ENCODE results near the gene CABP1. TPM values are rescaled to one million over a fixed set of nuclear protein-coding genes. Genes with fewer than 3 reads are reported as not detected.
"Not testable (repeated sequence)": the region's sequence is repeated elsewhere in the genome, so short reads cannot be mapped to it uniquely, and the experiment has no call there.

The CABP1 gene
- polyA plus RNA-seq, 6 donors from 2014 or later = not detected

DNA sequence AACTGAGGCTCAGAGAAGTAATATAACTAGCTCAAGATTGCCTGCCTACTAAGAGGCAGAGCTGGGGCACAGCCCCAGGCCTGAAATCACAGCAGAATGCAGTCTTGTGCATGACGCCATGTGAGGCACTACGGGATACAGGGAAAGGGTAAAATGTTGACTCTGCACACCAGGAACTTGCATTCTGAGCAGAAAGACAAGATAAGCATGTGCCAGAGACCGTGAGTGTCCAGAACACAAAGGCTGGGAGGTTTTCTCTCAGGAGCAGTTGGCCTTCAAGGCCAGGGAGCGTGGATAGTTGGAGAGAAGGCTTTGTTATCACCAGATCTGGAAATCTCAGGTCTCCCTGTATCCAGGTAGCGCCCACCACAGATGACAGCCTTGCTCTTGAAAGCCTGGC, 23.3 kb downstream of the CABP1 start:
- peak overlapping the region in 2 of 6 donors; percentile 31 to 34 for H3K27ac Mint-ChIP-seq
- peaks cover 0 to 11% (median 9%) of the 10 kb centered on the region in 3 donors for H3K27me3 Mint-ChIP-seq
- peak overlapping the region in 1 of 8 donors; percentile 7 for H3K4me3 Mint-ChIP-seq
- H3K36me3 Mint-ChIP-seq = no peaks in the 10 kb centered on the region
- peaks cover 35 to 43% (median 38%) of the 10 kb centered on the region in 3 donors for H3K4me1 Mint-ChIP-seq
- H3K9me3 Mint-ChIP-seq = no peaks in the 10 kb centered on the region
- DNase-seq = no peak
- ATAC-seq (ENCODE audit: low read depth in 2 of 2) = no peak

DNA sequence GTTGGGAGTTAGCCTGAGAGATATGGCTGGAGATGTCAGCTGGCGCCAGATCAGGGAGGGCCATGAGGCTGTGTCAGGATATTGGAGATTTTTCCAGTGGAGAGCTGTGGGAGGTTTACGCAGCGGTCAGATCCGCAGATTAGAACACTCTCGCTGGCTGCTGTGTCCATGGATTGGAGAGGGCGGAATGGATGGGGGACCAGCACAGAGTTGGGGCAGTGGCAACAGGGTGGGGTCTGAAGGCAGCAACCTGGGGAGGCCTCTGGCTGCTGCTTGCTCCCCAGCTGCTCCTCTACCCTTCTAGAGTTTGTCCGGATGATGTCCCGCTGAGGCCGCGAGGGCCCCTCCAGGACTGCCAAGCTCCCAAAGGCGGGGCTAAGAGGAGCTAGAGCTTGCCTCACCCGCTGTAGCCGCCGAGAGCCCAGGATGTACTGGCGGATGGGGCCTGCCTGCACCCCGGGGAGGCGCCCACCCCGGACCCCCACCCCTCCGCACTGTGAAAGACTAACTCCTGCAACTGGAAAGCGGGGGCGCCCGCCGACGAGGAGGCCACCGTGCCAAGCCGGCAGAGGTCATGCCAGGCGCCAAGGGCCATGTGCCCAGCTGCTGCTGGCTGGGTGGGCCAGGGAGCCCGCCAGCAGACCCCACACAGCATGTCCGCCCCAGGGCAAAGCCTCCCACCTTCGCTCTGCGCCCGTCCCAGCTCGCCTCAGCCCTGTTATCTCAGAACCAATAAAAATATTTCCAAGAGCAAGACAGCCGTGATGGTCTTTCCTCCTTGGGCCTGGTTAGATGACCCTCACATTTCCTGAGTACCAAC, 26.4 kb downstream of the CABP1 start:
- H3K4me3 Mint-ChIP-seq = peak overlapping the region in 4 of 8 donors; percentile 35 to 61 (median 46)
- H3K27me3 Mint-ChIP-seq = no peaks in the 10 kb centered on the region
- peak overlapping the region in 3 of 6 donors; percentile 69 to 90 (median 87) for H3K27ac Mint-ChIP-seq
- H3K9me3 Mint-ChIP-seq = no peaks in the 10 kb centered on the region
- H3K36me3 Mint-ChIP-seq = no peaks in the 10 kb centered on the region
- no peak for DNase-seq
- no peak for ATAC-seq (ENCODE audit: low read depth in 2 of 2)
- H3K4me1 Mint-ChIP-seq = peaks cover 48 to 73% (median 68%) of the 10 kb centered on the region in 3 donors

DNA sequence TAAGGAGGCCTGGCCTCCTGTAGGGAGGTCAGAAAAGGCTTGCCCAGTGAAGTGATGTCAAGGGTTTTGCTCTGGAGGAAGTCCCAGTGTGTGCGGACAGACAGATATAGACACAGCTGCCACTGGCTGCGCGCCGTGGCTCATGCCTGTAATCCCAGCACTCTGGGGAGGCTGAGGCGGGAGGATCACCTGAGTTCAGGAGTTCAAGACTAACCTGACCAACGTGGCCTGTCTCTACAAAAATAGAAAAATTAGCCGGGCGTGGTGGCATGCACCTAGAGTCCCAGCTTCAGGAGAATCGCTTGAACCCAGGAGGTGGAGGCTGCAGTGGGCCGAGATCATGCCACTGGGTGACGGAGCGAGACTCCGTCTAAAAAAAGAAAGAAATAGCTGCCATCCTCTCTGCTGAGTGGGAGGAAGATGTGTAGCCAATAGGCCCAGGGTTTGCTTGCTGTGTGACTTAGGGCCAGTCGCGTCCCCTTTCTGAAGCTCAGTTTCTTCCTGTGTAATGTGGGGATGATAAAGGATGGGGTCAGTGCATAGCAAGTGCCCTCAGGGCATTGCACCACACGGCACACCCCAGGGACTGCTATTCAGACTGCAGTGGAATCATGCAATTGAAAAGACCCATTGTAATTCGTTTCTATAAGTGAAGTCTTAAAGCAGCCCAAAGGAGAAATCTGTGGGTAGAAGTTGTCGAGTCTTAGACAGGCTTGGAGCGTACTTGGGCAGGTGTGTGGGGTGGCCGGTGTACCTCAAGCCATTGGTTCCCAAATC, 27.9 kb downstream of the CABP1 start:
- H3K4me3 Mint-ChIP-seq = peak overlapping the region in 5 of 8 donors; percentile 13 to 79 (median 22)
- H3K27me3 Mint-ChIP-seq = no peaks in the 10 kb centered on the region
- peak overlapping the region in 3 of 6 donors; percentile 6 to 83 (median 62) for H3K27ac Mint-ChIP-seq
- peaks cover 43 to 82% (median 74%) of the 10 kb centered on the region in 3 donors for H3K4me1 Mint-ChIP-seq
- no peaks in the 10 kb centered on the region for H3K36me3 Mint-ChIP-seq
- no peaks in the 10 kb centered on the region for H3K9me3 Mint-ChIP-seq
- no peak for DNase-seq
- no peak for ATAC-seq (ENCODE audit: low read depth in 2 of 2)

DNA sequence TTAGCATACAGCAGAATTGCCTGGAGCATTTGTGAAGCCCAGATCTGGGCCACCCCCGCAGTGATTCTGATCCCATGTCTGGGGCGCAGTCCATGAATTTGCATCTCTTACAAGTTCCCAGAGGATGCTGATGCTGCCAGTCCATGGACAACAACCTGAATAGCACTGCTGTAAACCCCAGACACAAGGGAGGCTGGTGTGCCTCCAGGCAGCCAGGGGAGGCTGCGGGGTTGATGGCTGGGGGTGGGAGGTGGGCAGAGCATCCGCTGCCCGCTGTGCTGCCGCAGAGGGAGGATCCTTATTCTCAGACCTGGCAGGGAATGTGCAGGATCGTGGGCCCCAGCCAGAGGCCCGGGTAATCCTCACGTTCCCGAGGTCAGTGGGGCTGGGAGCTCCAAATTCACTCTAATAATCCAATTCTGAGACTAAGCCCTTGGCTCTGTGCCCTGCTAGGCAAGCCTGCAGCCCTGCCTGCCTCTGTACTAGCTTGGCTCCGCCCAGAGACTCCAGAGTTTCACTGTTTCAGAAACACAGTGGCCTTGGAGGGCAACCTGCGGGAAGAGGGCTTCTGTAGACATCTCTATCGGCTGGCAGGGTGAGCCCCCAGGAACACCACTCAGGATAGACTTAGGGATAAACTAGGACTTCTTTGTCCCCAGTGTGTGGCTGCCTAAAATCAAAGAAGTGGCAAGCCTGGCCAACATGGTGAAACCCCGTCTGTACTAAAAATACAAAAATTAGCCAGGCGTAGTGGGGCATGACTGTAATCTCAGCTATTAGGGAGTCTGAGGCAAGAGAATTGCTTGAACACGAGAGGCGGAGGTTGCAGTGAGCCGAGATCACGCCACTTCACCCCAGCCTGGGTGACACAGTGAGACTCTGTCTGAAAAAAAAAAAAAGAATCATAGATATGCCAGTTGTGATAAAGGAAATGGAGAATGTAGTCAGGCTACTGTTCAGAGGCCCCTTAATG, 28.7 kb downstream of the CABP1 start:
- peaks cover 43 to 90% (median 74%) of the 10 kb centered on the region in 3 donors for H3K4me1 Mint-ChIP-seq
- peak overlapping the region in 6 of 8 donors; percentile 13 to 88 (median 79) for H3K4me3 Mint-ChIP-seq
- no peaks in the 10 kb centered on the region for H3K27me3 Mint-ChIP-seq
- no peaks in the 10 kb centered on the region for H3K36me3 Mint-ChIP-seq
- DNase-seq (peak; percentile 65), ATAC-seq (ENCODE audit: low read depth in 2 of 2) (peak; percentile 67 to 68)
- peak overlapping the region in 4 of 6 donors; percentile 31 to 90 (median 78) for H3K27ac Mint-ChIP-seq
- H3K9me3 Mint-ChIP-seq = no peaks in the 10 kb centered on the region

DNA sequence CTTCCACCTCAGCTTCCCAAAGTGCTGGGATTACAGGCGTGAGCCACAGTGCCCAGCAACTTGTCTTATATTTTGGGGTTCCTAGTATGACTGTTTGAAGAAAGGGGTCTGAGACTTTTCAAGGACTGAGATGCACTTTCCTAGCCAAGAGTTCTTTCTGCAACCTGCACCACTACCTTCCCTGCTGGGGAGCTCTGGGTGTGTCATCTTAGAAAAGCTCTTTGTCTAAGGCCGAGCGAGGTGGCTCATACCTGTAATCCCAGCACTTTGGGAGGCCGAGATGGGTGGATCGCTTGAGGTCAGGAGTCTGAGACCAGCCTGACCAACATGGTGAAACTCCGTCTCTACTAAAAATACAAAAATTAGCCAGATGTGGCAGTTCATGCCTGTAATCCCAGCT, 29.8 kb downstream of the CABP1 start:
- not testable (repeated sequence) for ATAC-seq (ENCODE audit: low read depth in 2 of 2); H3K27ac Mint-ChIP-seq; H3K36me3 Mint-ChIP-seq

DNA sequence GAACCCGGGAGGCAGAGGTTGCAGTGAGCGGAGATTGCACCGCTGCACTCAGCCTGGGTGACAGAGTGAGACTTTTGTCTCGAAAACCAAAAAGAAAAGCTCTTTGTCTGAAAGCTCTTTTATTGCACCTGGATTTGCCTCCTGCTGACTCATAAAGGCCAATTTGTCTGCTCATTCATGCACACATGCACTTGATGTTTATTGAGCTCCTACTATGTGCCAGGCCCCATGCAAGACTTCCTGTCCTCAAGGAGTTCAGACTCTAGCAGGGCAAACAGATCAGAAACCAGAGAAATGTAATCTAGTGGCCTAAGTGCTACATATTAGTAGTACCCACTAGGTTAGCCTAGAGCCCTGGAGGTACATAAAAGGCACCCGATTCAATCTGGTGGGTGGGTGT, 30.2 kb downstream of the CABP1 start:
- Mint-ChIP-seq H3K4me1 (peaks cover 53 to 91% (median 74%) of the 10 kb centered on the region in 3 donors), H3K27ac (peak overlapping the region in 1 of 6 donors; percentile 44), H3K36me3 (no peaks in the 10 kb centered on the region), H3K27me3 (no peaks in the 10 kb centered on the region), H3K9me3 (no peaks in the 10 kb centered on the region), H3K4me3 (no peak overlapping the region)
- ATAC-seq (ENCODE audit: low read depth in 2 of 2) = no peak
- no peak for DNase-seq

More for the DNA sequence above, 29.8 kb downstream of the CABP1 start:
- H3K4me3 Mint-ChIP-seq = peak overlapping the region in 3 of 8 donors; percentile 48 to 79 (median 63)
- H3K9me3 Mint-ChIP-seq, DNase-seq, H3K27me3 Mint-ChIP-seq: not testable (repeated sequence)
- peaks cover 49 to 92% (median 78%) of the 10 kb centered on the region in 3 donors for H3K4me1 Mint-ChIP-seq

DNA sequence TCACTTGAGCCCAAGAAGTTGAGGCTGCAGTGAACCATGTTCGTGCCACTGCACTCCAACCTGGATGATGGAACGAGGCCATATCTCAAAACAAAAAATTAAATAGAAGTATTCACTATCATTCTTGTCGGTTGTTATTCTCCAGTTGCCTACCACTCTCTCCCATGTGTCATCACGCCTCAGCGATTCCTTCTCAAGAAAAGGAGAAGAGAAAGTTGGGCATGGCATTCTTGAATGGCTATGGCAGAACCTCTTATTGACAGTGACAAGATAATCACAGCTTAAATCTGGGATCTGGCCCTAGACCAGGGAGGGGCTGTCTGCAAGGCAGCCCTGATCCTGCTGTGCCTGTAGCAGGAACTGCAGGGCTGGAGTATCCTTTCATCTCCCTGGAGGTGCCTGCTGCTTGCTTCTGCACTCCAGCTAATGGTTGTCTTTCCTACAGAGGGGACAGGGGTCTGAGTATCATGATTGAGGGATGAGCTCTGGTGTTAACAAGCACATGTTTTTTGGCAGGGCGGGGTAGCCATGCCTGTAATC, 33.7 kb downstream of the CABP1 start:
- Mint-ChIP-seq H3K36me3 (no peaks in the 10 kb centered on the region), H3K4me3 (peak overlapping the region; percentile 34 to 91 (median 85)), H3K27ac (peak overlapping the region; percentile 76 to 95 (median 93)), H3K4me1 (peaks cover 41 to 76% (median 60%) of the 10 kb centered on the region in 3 donors), H3K9me3 (no peaks in the 10 kb centered on the region), H3K27me3 (no peaks in the 10 kb centered on the region)
- DNase-seq (peak; percentile 75), ATAC-seq (ENCODE audit: low read depth in 2 of 2) (peak; percentile 79 to 81)

DNA sequence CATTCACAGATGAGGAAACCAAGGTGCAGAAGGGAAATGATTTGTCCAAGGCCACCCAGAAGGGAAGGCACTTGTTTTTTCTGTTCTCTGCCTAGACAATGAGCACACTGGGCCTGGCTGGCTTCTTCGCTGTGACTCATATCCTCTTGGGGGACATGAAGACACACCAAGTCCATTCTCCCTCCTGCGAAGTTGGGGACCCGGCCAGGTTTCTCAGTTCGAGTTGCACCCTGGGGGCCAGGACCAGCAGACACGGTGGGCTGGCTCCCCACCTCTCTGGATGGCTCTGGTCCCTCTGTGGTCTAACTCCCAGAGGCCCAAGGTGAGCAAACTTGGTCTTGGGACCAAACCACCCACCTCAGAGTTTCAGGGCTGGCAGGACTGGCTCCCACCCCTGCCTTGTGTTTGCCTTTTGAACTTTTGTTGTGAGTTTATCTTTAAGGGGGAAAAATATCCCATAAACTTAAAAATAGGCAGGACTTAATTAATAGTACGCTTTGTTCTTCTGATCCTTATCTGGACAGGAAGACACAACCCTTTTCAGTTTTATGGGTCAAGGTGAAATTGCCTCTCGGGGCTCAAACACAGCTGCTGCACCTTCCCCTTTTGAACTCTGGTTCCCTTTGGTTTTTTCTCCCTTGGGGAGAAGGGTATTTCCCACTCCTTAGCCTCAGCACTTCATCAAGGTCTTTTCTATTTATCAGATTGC, 37.5 kb downstream of the CABP1 start:
- Mint-ChIP-seq H3K36me3 (no peaks in the 10 kb centered on the region), H3K9me3 (no peaks in the 10 kb centered on the region), H3K4me1 (peaks cover 36 to 57% (median 38%) of the 10 kb centered on the region in 3 donors), H3K27me3 (no peaks in the 10 kb centered on the region), H3K4me3 (peak overlapping the region in 7 of 8 donors; percentile 10 to 72 (median 35)), H3K27ac (peak overlapping the region in 3 of 6 donors; percentile 29 to 54 (median 53))
- peak; percentile 48 to 50 for ATAC-seq (ENCODE audit: low read depth in 2 of 2)
- DNase-seq = peak; percentile 34

DNA sequence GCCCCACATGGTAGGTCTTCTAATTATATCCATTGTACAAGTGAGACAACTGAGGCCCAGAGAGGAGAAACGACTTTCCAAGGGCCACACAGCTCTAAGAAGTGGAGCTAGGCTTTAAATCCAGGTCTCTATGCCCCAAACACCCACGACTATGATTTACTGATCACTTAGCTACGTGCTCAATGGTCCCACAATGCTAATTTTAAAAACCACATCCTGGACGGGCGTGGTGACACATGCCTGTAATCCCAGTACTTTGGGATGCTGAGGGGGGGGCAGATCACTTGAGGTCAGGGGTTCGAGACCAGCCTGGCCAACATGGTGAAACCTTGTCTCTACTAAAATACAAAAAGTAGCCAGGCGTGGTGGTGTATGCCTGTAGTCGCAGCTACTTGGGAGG, 38.1 kb downstream of the CABP1 start:
- Mint-ChIP-seq H3K36me3 (no peaks in the 10 kb centered on the region), H3K9me3 (no peaks in the 10 kb centered on the region), H3K4me1 (peaks cover 36 to 51% (median 37%) of the 10 kb centered on the region in 3 donors), H3K27me3 (no peaks in the 10 kb centered on the region), H3K4me3 (peak overlapping the region in 7 of 8 donors; percentile 10 to 71 (median 35)), H3K27ac (peak overlapping the region in 1 of 6 donors; percentile 54)
- ATAC-seq (ENCODE audit: low read depth in 2 of 2) (no peak), DNase-seq (no peak)

DNA sequence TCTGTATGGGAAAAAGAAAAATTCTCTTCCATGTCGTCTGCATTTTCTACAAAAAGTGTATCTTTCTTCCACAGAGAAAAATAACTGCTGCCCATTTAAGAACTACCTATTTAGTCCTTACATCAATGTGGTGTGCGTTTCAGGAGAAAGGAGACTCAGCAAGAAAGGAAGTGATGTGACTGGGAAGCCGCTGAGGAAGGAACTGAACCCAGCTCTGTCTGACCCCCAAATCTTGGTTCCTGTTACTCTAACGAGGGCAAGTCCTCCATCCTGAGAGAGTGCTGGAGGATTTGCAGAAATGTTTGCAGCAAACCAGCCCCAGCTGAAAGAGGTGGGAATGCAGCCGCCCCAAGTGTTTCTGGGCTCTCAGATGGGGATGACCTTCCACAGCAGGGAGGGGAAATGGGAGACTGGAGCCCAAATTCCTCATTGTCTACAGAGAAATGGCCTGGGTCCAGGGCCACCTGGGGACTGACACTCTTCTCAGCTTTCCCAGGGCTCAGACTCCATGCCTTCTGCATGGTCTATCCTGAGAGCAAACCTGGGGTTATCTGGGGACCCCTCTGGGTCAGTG, 39.8 kb downstream of the CABP1 start:
- Mint-ChIP-seq H3K27ac (no peak overlapping the region), H3K4me3 (peak overlapping the region in 3 of 8 donors; percentile 2 to 33 (median 24)), H3K4me1 (peaks cover 33 to 48% (median 36%) of the 10 kb centered on the region in 3 donors), H3K36me3 (no peaks in the 10 kb centered on the region), H3K9me3 (peaks cover 0 to 2% (median 0%) of the 10 kb centered on the region in 7 donors), H3K27me3 (no peaks in the 10 kb centered on the region)
- no peak for DNase-seq
- no peak for ATAC-seq (ENCODE audit: low read depth in 2 of 2)

DNA sequence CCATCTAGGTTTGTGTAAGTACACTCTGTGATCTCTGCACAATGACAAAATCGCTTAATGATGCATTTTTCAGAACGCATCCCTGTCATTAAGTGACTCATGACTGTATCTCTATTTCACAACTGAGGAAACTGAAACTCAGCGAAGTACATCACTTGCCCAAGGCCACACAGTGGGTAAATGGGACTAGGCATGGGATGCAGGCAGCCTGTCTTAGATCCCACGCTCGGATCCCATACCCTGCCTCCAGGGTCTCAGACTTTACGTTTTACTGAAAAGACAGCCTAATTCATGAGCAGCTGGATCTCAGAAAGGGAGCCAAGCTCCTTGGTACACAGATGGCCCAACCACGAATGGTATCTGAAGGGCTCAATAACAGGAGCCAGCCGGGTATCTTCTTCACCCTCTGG, 44.1 kb downstream of the CABP1 start:
- H3K9me3 Mint-ChIP-seq = peaks cover 0 to 4% (median 0%) of the 10 kb centered on the region in 7 donors
- H3K27me3 Mint-ChIP-seq = no peaks in the 10 kb centered on the region
- peaks cover 40 to 52% (median 46%) of the 10 kb centered on the region in 3 donors for H3K4me1 Mint-ChIP-seq
- no peaks in the 10 kb centered on the region for H3K36me3 Mint-ChIP-seq
- ATAC-seq (ENCODE audit: low read depth in 2 of 2) (no peak), DNase-seq (no peak)
- H3K4me3 Mint-ChIP-seq = peak overlapping the region in 5 of 8 donors; percentile 79 to 95 (median 94)
- peak overlapping the region in 5 of 6 donors; percentile 92 to 99 (median 96) for H3K27ac Mint-ChIP-seq
